HEK293T (cell line): ENCODE results near the gene GPBP1.

Source experiments
- ARNT ChIP-seq: fragments of 450-650 bp; IDR thresholded peaks from 2 replicates; pipeline ENCODE4 v1.6.1; 2017; ENCODE audit warnings: mild to moderate bottlenecking
- BHLHE40 ChIP-seq: fragments of 450-650 bp; IDR thresholded peaks from 2 replicates; pipeline ENCODE4 v1.6.1; 2016; ENCODE audit warnings: mild to moderate bottlenecking, moderate library complexity, borderline replicate concordance
- CTBP1 ChIP-seq: fragments of 450-650 bp; IDR thresholded peaks from 2 replicates; pipeline ENCODE4 v1.6.1; 2016; ENCODE audit warnings: borderline replicate concordance
- ELF4 ChIP-seq: fragments of 450-650 bp; IDR thresholded peaks from 2 replicates; pipeline ENCODE4 v1.6.1; 2017; ENCODE audit warnings: antibody characterized with exemption
- FOXA1 ChIP-seq: fragments of 450-650 bp; IDR thresholded peaks from 2 replicates; pipeline ENCODE4 v1.6.1; 2016; ENCODE audit warnings: mild to moderate bottlenecking
- FOXM1 ChIP-seq: fragments of 450-650 bp; IDR thresholded peaks from 2 replicates; pipeline ENCODE4 v1.6.1; 2017; ENCODE audit warnings: mild to moderate bottlenecking, borderline replicate concordance
- SP1 ChIP-seq: fragments of 450-650 bp; IDR thresholded peaks from 2 replicates; pipeline ENCODE4 v1.6.1; 2017
- SUZ12 ChIP-seq: fragments of 450-650 bp; IDR thresholded peaks from 2 replicates; pipeline ENCODE4 v1.6.1; 2016; ENCODE audit warnings: mild to moderate bottlenecking
- TARDBP ChIP-seq: fragments of 450-650 bp; IDR thresholded peaks from 2 replicates; pipeline ENCODE4 v1.6.1; 2016

DNA sequence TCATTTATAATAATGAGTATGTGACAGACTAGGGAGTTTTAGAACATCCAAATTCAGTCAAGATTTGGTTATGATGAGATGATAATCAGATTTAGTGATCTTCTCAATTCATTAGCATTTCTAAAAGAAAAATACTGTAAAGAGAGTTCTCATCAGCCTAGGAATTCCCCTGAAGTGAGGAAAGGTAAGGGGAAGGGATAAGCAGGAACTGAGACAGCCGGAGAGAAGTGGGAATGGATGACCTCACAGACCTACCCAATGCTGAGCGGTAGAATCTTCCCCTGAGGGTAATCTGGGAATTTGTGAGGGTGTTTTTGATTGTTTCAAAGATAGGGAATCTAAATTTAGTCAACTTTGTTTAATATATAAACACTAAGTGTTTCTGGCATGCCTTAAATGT lies 16.7 kb upstream of the GPBP1 start:
- TF ChIP-seq CTBP1 (no peak), BHLHE40 (no peak), FOXM1 (no peak), SUZ12 (no peak), ELF4 (no peak), TARDBP (no peak), FOXA1 (no peak), SP1 (no peak), ARNT (no peak)
